ENCODE data around the gene DAP.

DNA sequence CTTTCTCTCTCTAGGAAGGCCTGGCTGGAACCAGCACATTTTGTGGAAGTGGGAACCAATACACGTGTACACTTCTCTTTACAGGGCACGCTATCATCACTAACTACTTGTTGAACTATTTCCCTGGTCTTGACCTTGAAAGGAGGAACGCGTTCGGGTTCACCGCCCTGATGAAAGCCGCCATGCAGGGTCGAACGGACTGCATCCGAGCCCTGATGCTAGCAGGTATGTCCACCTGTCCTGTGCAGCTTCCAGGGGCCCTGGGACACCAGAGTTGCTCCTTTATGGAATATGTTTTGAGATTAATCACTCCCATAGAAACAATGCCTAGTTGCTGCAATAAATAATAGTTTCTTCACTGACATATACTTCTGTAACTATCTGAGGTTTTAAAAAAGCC lies 123.1 kb downstream of the DAP start:
- TF ChIP-seq, protein P1, sequence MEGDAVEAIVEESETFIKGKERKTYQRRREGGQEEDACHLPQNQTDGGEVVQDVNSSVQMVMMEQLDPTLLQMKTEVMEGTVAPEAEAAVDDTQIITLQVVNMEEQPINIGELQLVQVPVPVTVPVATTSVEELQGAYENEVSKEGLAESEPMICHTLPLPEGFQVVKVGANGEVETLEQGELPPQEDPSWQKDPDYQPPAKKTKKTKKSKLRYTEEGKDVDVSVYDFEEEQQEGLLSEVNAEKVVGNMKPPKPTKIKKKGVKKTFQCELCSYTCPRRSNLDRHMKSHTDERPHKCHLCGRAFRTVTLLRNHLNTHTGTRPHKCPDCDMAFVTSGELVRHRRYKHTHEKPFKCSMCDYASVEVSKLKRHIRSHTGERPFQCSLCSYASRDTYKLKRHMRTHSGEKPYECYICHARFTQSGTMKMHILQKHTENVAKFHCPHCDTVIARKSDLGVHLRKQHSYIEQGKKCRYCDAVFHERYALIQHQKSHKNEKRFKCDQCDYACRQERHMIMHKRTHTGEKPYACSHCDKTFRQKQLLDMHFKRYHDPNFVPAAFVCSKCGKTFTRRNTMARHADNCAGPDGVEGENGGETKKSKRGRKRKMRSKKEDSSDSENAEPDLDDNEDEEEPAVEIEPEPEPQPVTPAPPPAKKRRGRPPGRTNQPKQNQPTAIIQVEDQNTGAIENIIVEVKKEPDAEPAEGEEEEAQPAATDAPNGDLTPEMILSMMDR (IDR thresholded peaks at IDR 0.05): no peak
- TF ChIP-seq POLR2A (IDR thresholded peaks at IDR 0.05): no peak

Data from thyroid gland (tissue), 4 donors.